8988T (cell line): ENCODE results near the gene RNF150.

Source experiments
- DNase-seq: peaks from one replicate; pipeline ENCODE4 v3.0.0; 2011

RNF150 gene

GRCh38 chr4:140969296-140969695 lies 164.0 kb downstream of the RNF150 start:
- no peak for DNase-seq

GRCh38 chr4:140968371-140968770 lies 164.9 kb downstream of the RNF150 start:
- DNase-seq = no peak

GRCh38 chr4:140963883-140964282 lies 169.4 kb downstream of the RNF150 start:
- no peak for DNase-seq

GRCh38 chr4:140955641-140956040 lies 177.6 kb downstream of the RNF150 start:
- no peak for DNase-seq

GRCh38 chr4:140952717-140953116 lies 180.6 kb downstream of the RNF150 start:
- no peak for DNase-seq

- no peak for DNase-seq
Observed at GRCh38 chr4:140947506-140947905, 185.8 kb downstream of the RNF150 start.

GRCh38 chr4:140945106-140945505 lies 188.2 kb downstream of the RNF150 start:
- DNase-seq = no peak

GRCh38 chr4:140944572-140944971 lies 188.7 kb downstream of the RNF150 start:
- DNase-seq = no peak

GRCh38 chr4:140944199-140944515 lies 189.1 kb downstream of the RNF150 start:
- DNase-seq = no peak

- DNase-seq = no peak
Observed at GRCh38 chr4:140943486-140944198, 189.6 kb downstream of the RNF150 start.

GRCh38 chr4:140940589-140940988 lies 192.7 kb downstream of the RNF150 start:
- no peak for DNase-seq

GRCh38 chr4:140937866-140938265 lies 195.4 kb downstream of the RNF150 start:
- no peak for DNase-seq

GRCh38 chr4:140935254-140935653 lies 198.0 kb downstream of the RNF150 start:
- no peak for DNase-seq

- DNase-seq = no peak
Observed at GRCh38 chr4:140932501-140933045, 200.7 kb downstream of the RNF150 start.

GRCh38 chr4:140931911-140932310 lies 201.4 kb downstream of the RNF150 start:
- no peak for DNase-seq

- no peak for DNase-seq
Observed at GRCh38 chr4:140930557-140930956, 202.7 kb downstream of the RNF150 start.

- no peak for DNase-seq
Observed at GRCh38 chr4:140930011-140930410, 203.3 kb downstream of the RNF150 start.

- DNase-seq = no peak
Observed at GRCh38 chr4:140928880-140929279, 204.4 kb downstream of the RNF150 start.

GRCh38 chr4:140926672-140927071 lies 206.6 kb downstream of the RNF150 start:
- no peak for DNase-seq

- DNase-seq = no peak
Observed at GRCh38 chr4:140925417-140925816, 207.9 kb downstream of the RNF150 start.

GRCh38 chr4:140924761-140925392 lies 208.4 kb downstream of the RNF150 start:
- DNase-seq = no peak

GRCh38 chr4:140906993-140907962 lies 226.0 kb downstream of the RNF150 start:
- no peak for DNase-seq

GRCh38 chr4:140904904-140905303 lies 228.4 kb downstream of the RNF150 start:
- DNase-seq = no peak
